IPS DF 6.9 (cell line): ENCODE measurements around the gene NID2.
A peak's percentile ranks its signal among the peaks of the same experiment; 100 is the strongest.

ENCODE experiments used
- DNase-seq: peaks from one replicate; pipeline ENCODE4 v3.0.0-alpha.2; 2013; ENCODE audit warnings: low read depth, low spot score
- H3K27ac ChIP-seq: one replicate; pipeline ENCODE4 v1.5.1; 2013; ENCODE audit warnings: low read length, control low read depth
- H3K27me3 ChIP-seq: 2 replicates; pipeline ENCODE4 v1.6.1; 2013; ENCODE audit warnings: mild to moderate bottlenecking, low read length; ENCODE audit not compliant: control insufficient read depth, insufficient read depth
- H3K36me3 ChIP-seq: 2 replicates; pipeline ENCODE4 v1.6.1; 2013; ENCODE audit warnings: low read length; ENCODE audit not compliant: control insufficient read depth, insufficient read depth
- H3K4me1 ChIP-seq: 2 replicates; pipeline ENCODE4 v1.6.1; 2013; ENCODE audit warnings: low read length; ENCODE audit not compliant: control insufficient read depth, insufficient read depth
- H3K4me3 ChIP-seq: 2 replicates; pipeline ENCODE4 v1.5.1; 2013; ENCODE audit warnings: mild to moderate bottlenecking, low read length
- H3K9me3 ChIP-seq: 2 replicates; pipeline ENCODE4 v1.6.1; 2013; ENCODE audit warnings: low read length, inconsistent platforms; ENCODE audit not compliant: control insufficient read depth, insufficient read depth
- WGBS: extraction: QIAGEN DNeasy Blood & Tissue Kit; methylation state at CpG from one replicate; pipeline ENCODE4 v1.1.7; 2013; ENCODE audit warnings: mixed read lengths, missing lambda C conversion rate; ENCODE audit not compliant: insufficient read length, insufficient coverage; 5-methylcytosine and 5-hydroxymethylcytosine counted together

NID2 gene

GRCh38 chr14:52068615-52069306, at the start of gene NID2:
NID2 (minus strand) TSS chr14:52069059; CDS start chr14:52068994, 65 bp downstream.
- Histone ChIP-seq H3K4me3 (peak within 1 kb of the TSS; percentile 84), H3K27me3 (peaks cover 15% of the 10 kb centered on the region; the same call in 1 of the 2 replicates), H3K36me3 (no peaks in the 10 kb centered on the region), H3K9me3 (no peaks in the 10 kb centered on the region), H3K27ac (no peak within 1 kb of the TSS), H3K4me1 (no peaks in the 10 kb centered on the region)
- DNase-seq = peak; percentile 64
- WGBS = no CpG with 5 or more reads among the region's 57 CpGs

GRCh38 chr14:52117111-52117832, 48.4 kb upstream of the NID2 start:
- WGBS = no CpG with 5 or more reads among the region's 14 CpGs
- Histone ChIP-seq H3K9me3 (no peaks in the 10 kb centered on the region), H3K27ac (no peak overlapping the region), H3K27me3 (no peaks in the 10 kb centered on the region), H3K4me3 (no peak overlapping the region), H3K4me1 (no peaks in the 10 kb centered on the region), H3K36me3 (no peaks in the 10 kb centered on the region)
- DNase-seq = no peak

DNA sequence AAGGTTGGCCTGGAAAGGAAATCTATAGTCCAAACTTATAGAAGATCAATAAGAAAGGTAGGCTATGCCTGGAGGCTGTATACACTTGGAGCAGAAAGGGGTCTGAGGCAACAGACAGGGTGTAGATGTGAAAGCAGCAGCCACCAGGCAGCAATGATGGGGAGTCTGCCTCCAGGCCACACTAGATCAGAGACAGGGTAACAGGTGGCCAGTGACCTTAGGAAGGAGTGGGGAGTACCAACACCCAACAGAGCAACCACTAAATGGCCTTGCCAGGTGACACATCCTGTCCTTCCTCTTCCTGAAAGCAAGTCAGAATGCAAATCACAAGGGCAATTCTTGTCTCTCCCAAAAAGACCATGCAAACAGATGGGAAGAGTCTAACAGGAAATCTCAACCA, 46.4 kb upstream of the NID2 start:
- Histone ChIP-seq H3K4me3 (no peak overlapping the region), H3K9me3 (no peaks in the 10 kb centered on the region), H3K4me1 (no peaks in the 10 kb centered on the region), H3K36me3 (no peaks in the 10 kb centered on the region), H3K27ac (no peak overlapping the region), H3K27me3 (no peaks in the 10 kb centered on the region)
- no peak for DNase-seq

GRCh38 chr14:52112336-52113018, 43.6 kb upstream of the NID2 start:
- Histone ChIP-seq H3K9me3 (no peaks in the 10 kb centered on the region), H3K27me3 (no peaks in the 10 kb centered on the region), H3K4me3 (no peak overlapping the region), H3K27ac (no peak overlapping the region), H3K36me3 (no peaks in the 10 kb centered on the region), H3K4me1 (no peaks in the 10 kb centered on the region)
- DNase-seq = no peak

DNA sequence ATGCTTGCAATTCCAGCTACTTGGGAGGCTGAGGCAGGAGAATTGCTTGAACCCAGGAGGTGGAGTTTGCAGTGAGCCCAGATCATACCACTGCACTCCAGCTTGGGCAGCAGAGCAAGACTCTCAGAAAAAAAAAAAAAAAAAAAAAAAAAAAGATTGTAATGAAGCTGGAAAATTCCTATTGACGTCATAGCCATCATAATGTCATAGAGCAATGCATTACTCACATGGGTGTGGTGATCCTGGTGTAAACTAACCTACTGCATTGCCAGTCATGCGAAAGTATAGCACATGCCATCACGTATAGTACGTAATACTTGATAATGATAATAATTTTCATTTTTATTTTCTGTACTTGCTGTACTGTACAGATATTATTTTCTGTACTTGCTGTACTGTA, 42.7 kb upstream of the NID2 start:
- no peak overlapping the region for H3K27ac ChIP-seq
- DNase-seq = no peak
- no peaks in the 10 kb centered on the region for H3K36me3 ChIP-seq
- no peak overlapping the region for H3K4me3 ChIP-seq
- H3K9me3 ChIP-seq = no peaks in the 10 kb centered on the region
- H3K4me1 ChIP-seq = no peaks in the 10 kb centered on the region
- WGBS = no CpG with 5 or more reads among the region's 4 CpGs
- no peaks in the 10 kb centered on the region for H3K27me3 ChIP-seq

DNA sequence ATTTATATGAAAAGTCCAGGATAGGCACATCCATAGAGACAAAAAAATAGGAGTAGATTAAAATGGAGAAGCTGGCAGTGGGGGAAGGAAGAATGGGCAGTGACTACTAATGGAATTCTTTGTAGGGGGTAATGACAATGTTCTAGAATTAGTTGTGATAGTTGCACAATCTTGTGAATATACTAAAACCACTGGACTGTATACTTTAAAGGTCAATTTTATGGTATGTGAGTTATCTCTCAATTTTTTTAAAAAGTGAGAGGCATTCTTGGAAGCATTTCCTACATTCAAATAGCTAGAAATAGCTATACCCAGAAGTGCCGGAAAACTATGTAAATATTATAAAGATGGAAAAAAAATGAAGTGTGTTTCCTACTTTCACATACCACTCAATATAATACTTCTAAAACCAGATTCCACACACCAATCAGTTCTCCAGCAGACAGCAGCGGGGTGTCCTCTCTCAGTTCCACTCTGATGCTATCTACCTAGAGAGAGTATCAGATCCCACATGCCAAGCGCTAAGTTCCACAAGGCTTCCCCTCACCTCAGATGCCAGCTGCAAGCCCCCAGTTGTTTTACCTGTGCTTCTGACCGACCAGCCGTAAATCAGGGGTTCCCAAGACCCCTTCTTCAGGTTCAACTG, 41.7 kb upstream of the NID2 start:
- no CpG with 5 or more reads among the region's 5 CpGs for WGBS
- no peaks in the 10 kb centered on the region for H3K36me3 ChIP-seq
- DNase-seq = no peak
- H3K27ac ChIP-seq = no peak overlapping the region
- H3K4me1 ChIP-seq = no peaks in the 10 kb centered on the region
- H3K4me3 ChIP-seq = no peak overlapping the region
- H3K27me3 ChIP-seq = no peaks in the 10 kb centered on the region
- no peaks in the 10 kb centered on the region for H3K9me3 ChIP-seq

DNA sequence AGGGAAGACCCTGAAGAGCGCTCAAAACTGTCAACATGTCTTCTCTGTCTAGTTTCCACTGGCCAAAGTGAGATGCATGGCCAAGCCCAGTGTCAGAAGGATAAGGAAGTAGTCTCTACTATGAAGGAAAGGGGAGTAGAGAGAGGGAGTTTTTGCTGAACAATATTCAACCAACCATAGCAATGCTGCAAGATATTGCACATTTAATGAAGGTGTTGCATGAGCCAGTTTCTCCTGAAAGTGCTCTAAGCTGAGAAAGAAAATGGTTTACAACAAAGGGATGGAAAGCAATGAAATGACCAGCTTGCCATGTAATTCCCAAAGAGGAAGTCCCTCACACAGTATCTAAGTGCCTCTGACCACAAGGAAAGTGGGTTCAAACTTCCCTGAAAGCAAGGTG, 40.0 kb upstream of the NID2 start:
- Histone ChIP-seq H3K36me3 (no peaks in the 10 kb centered on the region), H3K4me3 (no peak overlapping the region), H3K4me1 (no peaks in the 10 kb centered on the region), H3K27ac (no peak overlapping the region), H3K9me3 (no peaks in the 10 kb centered on the region), H3K27me3 (no peaks in the 10 kb centered on the region)
- no CpG with 5 or more reads among the region's 1 CpG for WGBS
- no peak for DNase-seq

DNA sequence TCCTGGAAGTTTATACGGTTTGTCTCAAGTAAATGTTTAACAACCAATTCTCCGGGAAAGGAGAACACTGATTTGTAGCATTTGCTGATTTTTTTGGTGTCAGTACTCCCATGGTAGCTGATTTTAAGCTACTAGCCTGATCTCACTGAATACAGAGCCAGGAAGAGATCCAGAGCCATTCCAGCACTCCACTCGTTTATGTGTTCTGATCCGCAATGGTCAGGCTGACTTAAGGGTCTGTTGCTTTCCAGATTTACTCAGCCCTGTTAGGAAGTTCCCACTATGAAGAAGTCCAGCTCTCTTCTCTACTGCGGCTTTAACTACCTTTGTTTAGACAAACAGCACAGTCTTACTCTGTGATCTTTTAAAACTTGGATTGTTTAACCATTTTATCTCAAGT, 38.0 kb upstream of the NID2 start:
- Histone ChIP-seq H3K27ac (no peak overlapping the region), H3K4me3 (no peak overlapping the region), H3K4me1 (no peaks in the 10 kb centered on the region), H3K27me3 (no peaks in the 10 kb centered on the region), H3K9me3 (no peaks in the 10 kb centered on the region), H3K36me3 (no peaks in the 10 kb centered on the region)
- WGBS = no CpG with 5 or more reads among the region's 5 CpGs
- no peak for DNase-seq

DNA sequence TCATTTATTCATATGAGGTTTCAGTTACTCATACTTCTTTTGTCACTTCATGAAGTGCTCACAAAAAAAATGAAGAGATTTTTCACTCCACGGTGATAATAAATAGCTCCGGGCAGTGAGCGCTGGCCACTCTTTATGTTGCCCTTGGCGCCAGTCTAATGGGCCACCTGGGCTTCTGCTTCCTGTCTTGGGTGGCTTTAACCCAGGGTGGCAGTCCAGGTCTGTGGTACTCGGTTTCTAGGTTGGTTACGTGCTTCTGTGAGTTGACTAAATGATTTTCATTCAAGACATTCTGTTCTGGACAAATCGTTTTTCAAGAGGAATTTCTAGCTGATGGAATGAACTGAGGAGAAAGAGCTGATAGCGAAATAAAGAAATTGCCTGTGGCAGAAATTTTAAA, 34.6 kb upstream of the NID2 start:
- no peaks in the 10 kb centered on the region for H3K36me3 ChIP-seq
- no peaks in the 10 kb centered on the region for H3K4me1 ChIP-seq
- WGBS = no CpG with 5 or more reads among the region's 8 CpGs
- no peak overlapping the region for H3K4me3 ChIP-seq
- no peak for DNase-seq
- H3K27ac ChIP-seq = no peak overlapping the region
- no peaks in the 10 kb centered on the region for H3K27me3 ChIP-seq
- no peaks in the 10 kb centered on the region for H3K9me3 ChIP-seq

DNA sequence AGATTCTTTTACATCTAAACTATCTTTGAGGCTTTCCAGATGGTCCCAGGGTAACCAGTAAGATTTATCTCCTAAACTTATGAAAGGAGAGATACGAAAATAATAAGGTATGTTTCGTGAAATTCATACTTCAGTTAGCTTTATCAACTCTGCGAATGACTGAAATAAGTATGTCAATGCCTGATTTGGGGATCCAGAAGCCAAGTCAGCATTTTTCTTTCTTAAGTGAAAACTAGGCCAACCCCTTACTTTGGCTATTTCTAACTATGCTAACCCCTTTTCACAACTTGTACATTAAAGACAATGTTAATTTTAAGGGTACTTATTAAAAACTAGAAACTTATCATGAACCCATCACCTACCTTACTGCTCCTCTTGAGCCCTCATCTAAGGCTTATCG, 26.9 kb upstream of the NID2 start:
- Histone ChIP-seq H3K27me3 (no peaks in the 10 kb centered on the region), H3K9me3 (no peaks in the 10 kb centered on the region), H3K4me1 (no peaks in the 10 kb centered on the region), H3K36me3 (no peaks in the 10 kb centered on the region), H3K27ac (no peak overlapping the region), H3K4me3 (no peak overlapping the region)
- DNase-seq = no peak
- no CpG with 5 or more reads among the region's 4 CpGs for WGBS
